DOHH2 (cell line): ENCODE measurements around the gene CNNM4.

Experiments used
- H3F3A ChIP-seq: fragments of 200-600 bp; sonication (generic), shearing (Covaris generic); 2 replicates; pipeline ENCODE4 v1.6.0; 2016; ENCODE audit warnings: antibody characterized with exemption, mild to moderate bottlenecking; ENCODE audit not compliant: control insufficient read depth, insufficient read depth
- H3K27ac ChIP-seq: fragments of 200-600 bp; sonication (generic); 2 replicates; pipeline ENCODE4 v1.5.1; 2014; ENCODE audit warnings: low read depth, mild to moderate bottlenecking, low read length, moderate library complexity
- H3K27me3 ChIP-seq: fragments of 200-600 bp; sonication (generic); 2 replicates; pipeline ENCODE4 v1.6.1; 2014; ENCODE audit warnings: mild to moderate bottlenecking, low read length, mixed read lengths; ENCODE audit not compliant: control insufficient read depth
- H3K36me3 ChIP-seq: fragments of 200-600 bp; sonication (generic); 2 replicates; pipeline ENCODE4 v1.6.1; 2014; ENCODE audit warnings: mild to moderate bottlenecking, low read length, moderate library complexity, mixed read lengths; ENCODE audit not compliant: control insufficient read depth
- H3K4me1 ChIP-seq: fragments of 200-600 bp; sonication (generic); 2 replicates; pipeline ENCODE4 v1.6.1; 2014; ENCODE audit warnings: mild to moderate bottlenecking, low read length, mixed read lengths; ENCODE audit not compliant: control insufficient read depth
- H3K4me2 ChIP-seq: fragments of 200-600 bp; sonication (generic); 2 replicates; pipeline ENCODE4 v1.6.0; 2014; ENCODE audit warnings: mild to moderate bottlenecking, low read length, moderate library complexity
- H3K4me3 ChIP-seq: fragments of 200-600 bp; sonication (generic); 2 replicates; pipeline ENCODE4 v1.5.1; 2014; ENCODE audit warnings: mild to moderate bottlenecking, low read length, mixed read lengths
- H3K79me2 ChIP-seq: fragments of 200-600 bp; sonication (generic); 2 replicates; pipeline ENCODE4 v1.6.1; 2014; ENCODE audit warnings: mild to moderate bottlenecking, low read length, mixed read lengths; ENCODE audit not compliant: control insufficient read depth
- H3K9me2 ChIP-seq: fragments of 200-600 bp; sonication (generic); replicated peaks from 2 replicates; pipeline ENCODE4 v1.6.1; 2014; ENCODE audit warnings: mild to moderate bottlenecking, low read length, mixed read lengths; ENCODE audit not compliant: control insufficient read depth
- H3K9me3 ChIP-seq: fragments of 200-600 bp; sonication (generic); 2 replicates; pipeline ENCODE4 v1.6.1; 2014; ENCODE audit warnings: antibody characterized with exemption, low read length, mixed read lengths; ENCODE audit not compliant: control insufficient read depth, insufficient read depth
- H4K20me1 ChIP-seq: fragments of 200-600 bp; sonication (generic); 2 replicates; pipeline ENCODE4 v1.6.0; 2014; ENCODE audit warnings: low read depth, mild to moderate bottlenecking, antibody characterized with exemption, low read length, moderate library complexity; ENCODE audit not compliant: control insufficient read depth, insufficient read depth
- CTCF ChIP-seq: fragments of 200-600 bp; sonication (generic); IDR thresholded peaks from one replicate; pipeline ENCODE4 v1.5.1; 2014; ENCODE audit warnings: antibody characterized with exemption, mild to moderate bottlenecking, low read depth, low read length; ENCODE audit not compliant: poor library complexity, severe bottlenecking
- EZH2phosphoT487 ChIP-seq: fragments of 200-600 bp; sonication (generic); IDR thresholded peaks from 2 replicates; pipeline ENCODE4 v1.6.1; 2017; ENCODE audit warnings: borderline replicate concordance, mild to moderate bottlenecking, antibody characterized with exemption, low read length, moderate library complexity, mixed read lengths

The CNNM4 gene

GRCh38 chr2:96859099-96859649 is 98.5 kb downstream of the CNNM4 start:
- Histone ChIP-seq H3K4me3 (peak overlapping the region; percentile 83; the same call in 1 of the 2 replicates), H4K20me1 (no peaks in the 10 kb centered on the region; the same call in 1 of the 2 replicates), H3K36me3 (no peaks in the 10 kb centered on the region), H3K79me2 (peaks cover 16% of the 10 kb centered on the region), H3K27ac (no peak overlapping the region), H3K4me2 (peak overlapping the region; percentile 58), H3K27me3 (peaks cover 14% of the 10 kb centered on the region), H3K4me1 (peaks cover 22% of the 10 kb centered on the region), H3K9me2 (no peaks in the 10 kb centered on the region), H3K9me3 (no peaks in the 10 kb centered on the region), H3F3A (no peaks in the 10 kb centered on the region)
- TF ChIP-seq CTCF: no peak
- TF ChIP-seq EZH2phosphoT487: no peak

DNA sequence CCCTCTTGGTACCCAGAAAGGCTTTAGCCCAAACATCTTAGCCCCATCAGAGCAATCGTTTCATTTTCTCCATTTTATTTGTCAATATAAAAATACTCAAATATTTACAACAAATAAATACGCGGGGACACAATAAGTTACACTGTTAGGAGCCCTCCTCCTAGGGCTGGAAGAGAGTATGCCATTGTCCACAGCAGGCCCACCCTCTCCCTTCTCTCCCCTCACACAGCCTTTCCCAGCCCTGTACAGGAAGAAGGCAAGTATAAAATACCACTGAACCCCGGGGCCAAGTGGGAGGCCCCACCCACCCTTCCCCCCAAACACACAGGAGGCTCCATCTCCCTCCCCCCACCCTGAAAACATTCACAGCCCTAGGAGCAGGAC is 99.0 kb downstream of the CNNM4 start:
- peaks cover 22% of the 10 kb centered on the region for H3K4me1 ChIP-seq
- peaks cover 16% of the 10 kb centered on the region for H3K79me2 ChIP-seq
- H4K20me1 ChIP-seq: no peaks in the 10 kb centered on the region; the same call in 1 of the 2 replicates
- H3K27ac ChIP-seq: no peak overlapping the region
- H3K27me3 ChIP-seq: peaks cover 14% of the 10 kb centered on the region
- H3K9me2 ChIP-seq: no peaks in the 10 kb centered on the region
- H3K4me3 ChIP-seq: no peak overlapping the region
- H3F3A ChIP-seq: no peaks in the 10 kb centered on the region
- no peak for TF ChIP-seq CTCF
- TF ChIP-seq EZH2phosphoT487: no peak
- no peak overlapping the region for H3K4me2 ChIP-seq
- H3K9me3 ChIP-seq: no peaks in the 10 kb centered on the region
- H3K36me3 ChIP-seq: no peaks in the 10 kb centered on the region

- Histone ChIP-seq H3K36me3 (no peaks in the 10 kb centered on the region), H3K79me2 (peaks cover 16% of the 10 kb centered on the region), H3K9me3 (no peaks in the 10 kb centered on the region), H3K4me3 (no peak overlapping the region), H3K27ac (no peak overlapping the region), H3K9me2 (no peaks in the 10 kb centered on the region), H3K4me1 (peaks cover 22% of the 10 kb centered on the region), H3K27me3 (peaks cover 14% of the 10 kb centered on the region), H3F3A (no peaks in the 10 kb centered on the region), H4K20me1 (no peaks in the 10 kb centered on the region; the same call in 1 of the 2 replicates), H3K4me2 (no peak overlapping the region)
- TF ChIP-seq EZH2phosphoT487 (no peak), CTCF (no peak)
These were observed 99.6 kb downstream of the CNNM4 start for GRCh38 chr2:96860065-96861029.
